22Rv1 (cell line): ENCODE results near the gene PFKL.

Experiments used
- ZFX ChIP-seq: fragments of 450-650 bp; IDR thresholded peaks from 2 replicates; pipeline ENCODE4 v1.6.1; 2017; ENCODE audit warnings: antibody characterized with exemption, borderline replicate concordance
- TF ChIP-seq, protein P1 (sequence below): fragments of 450-650 bp; IDR thresholded peaks from 2 replicates; pipeline ENCODE4 v1.5.1; 2017; ENCODE audit warnings: mild to moderate bottlenecking

DNA sequence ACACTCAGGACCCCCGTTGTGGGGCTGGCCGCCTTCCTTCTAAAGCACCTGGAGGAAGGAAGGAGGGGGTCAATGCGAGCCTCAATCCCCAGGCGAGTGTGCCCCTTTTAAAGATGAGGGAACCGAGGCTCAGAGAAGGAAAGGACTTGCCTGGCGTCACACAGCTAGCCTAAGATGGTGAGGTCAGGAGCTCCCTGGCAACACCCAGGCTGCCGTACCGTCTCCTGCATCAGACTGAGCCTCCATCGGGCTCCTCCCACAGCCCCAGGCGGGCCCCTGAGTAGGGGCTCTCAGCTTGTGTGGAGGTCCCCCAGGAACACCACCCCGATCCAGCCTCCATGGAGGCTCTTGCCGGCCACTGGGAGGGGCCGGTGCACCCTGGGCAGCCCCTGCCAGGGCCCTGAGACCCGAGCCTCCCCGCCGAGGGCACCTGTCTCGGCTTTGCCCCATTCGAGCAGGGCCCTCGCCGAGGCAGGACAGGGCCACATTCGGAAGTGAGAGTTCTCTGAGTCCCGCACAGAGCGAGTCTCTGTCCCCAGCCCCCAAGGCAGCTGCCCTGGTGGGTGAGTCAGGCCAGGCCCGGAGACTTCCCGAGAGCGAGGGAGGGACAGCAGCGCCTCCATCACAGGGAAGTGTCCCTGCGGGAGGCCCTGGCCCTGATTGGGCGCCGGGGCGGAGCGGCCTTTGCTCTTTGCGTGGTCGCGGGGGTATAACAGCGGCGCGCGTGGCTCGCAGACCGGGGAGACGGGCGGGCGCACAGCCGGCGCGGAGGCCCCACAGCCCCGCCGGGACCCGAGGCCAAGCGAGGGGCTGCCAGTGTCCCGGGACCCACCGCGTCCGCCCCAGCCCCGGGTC is 14.5 kb upstream of the PFKL start, which contains the start of gene AIRE:
- TF ChIP-seq, protein P1, sequence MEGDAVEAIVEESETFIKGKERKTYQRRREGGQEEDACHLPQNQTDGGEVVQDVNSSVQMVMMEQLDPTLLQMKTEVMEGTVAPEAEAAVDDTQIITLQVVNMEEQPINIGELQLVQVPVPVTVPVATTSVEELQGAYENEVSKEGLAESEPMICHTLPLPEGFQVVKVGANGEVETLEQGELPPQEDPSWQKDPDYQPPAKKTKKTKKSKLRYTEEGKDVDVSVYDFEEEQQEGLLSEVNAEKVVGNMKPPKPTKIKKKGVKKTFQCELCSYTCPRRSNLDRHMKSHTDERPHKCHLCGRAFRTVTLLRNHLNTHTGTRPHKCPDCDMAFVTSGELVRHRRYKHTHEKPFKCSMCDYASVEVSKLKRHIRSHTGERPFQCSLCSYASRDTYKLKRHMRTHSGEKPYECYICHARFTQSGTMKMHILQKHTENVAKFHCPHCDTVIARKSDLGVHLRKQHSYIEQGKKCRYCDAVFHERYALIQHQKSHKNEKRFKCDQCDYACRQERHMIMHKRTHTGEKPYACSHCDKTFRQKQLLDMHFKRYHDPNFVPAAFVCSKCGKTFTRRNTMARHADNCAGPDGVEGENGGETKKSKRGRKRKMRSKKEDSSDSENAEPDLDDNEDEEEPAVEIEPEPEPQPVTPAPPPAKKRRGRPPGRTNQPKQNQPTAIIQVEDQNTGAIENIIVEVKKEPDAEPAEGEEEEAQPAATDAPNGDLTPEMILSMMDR, result no peak
- TF ChIP-seq ZFX, result no peak
